ENCODE data around the gene SLC6A19.

The SLC6A19 gene

DNA sequence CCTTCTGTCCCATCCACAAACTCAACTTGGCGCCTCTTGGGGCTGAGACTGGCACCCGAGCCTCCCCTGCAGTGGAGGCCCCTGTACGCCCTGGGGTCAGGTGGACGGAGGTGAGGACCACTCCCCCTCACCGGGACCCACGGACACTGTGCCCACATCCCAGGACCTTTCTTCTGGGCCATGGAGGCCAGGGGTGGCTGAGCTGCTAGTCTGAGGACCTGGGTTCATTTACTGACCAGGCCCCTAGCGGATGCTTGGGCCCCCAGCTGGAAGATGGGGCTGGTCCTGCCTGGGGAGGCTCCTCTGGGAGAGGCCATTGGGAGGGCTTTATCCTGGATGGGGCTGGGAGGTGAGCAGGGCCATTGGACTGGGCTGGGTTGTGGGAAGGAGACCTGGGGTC, 16.9 kb upstream of the SLC6A19 start:
- TF ChIP-seq, protein P1, sequence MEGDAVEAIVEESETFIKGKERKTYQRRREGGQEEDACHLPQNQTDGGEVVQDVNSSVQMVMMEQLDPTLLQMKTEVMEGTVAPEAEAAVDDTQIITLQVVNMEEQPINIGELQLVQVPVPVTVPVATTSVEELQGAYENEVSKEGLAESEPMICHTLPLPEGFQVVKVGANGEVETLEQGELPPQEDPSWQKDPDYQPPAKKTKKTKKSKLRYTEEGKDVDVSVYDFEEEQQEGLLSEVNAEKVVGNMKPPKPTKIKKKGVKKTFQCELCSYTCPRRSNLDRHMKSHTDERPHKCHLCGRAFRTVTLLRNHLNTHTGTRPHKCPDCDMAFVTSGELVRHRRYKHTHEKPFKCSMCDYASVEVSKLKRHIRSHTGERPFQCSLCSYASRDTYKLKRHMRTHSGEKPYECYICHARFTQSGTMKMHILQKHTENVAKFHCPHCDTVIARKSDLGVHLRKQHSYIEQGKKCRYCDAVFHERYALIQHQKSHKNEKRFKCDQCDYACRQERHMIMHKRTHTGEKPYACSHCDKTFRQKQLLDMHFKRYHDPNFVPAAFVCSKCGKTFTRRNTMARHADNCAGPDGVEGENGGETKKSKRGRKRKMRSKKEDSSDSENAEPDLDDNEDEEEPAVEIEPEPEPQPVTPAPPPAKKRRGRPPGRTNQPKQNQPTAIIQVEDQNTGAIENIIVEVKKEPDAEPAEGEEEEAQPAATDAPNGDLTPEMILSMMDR (IDR thresholded peaks at IDR 0.05; ENCODE audit: low read depth, low read length): no peak
- Histone ChIP-seq H3K36me3 (no peaks in the 10 kb centered on the region), H3K4me1 (peaks cover 10% of the 10 kb centered on the region), H3K4me3 (ENCODE audit: low read depth, low read length) (no peak overlapping the region), H3K27me3 (no peaks in the 10 kb centered on the region), H3K9me3 (no peaks in the 10 kb centered on the region)
- DNase-seq: peak; percentile 4

DNA sequence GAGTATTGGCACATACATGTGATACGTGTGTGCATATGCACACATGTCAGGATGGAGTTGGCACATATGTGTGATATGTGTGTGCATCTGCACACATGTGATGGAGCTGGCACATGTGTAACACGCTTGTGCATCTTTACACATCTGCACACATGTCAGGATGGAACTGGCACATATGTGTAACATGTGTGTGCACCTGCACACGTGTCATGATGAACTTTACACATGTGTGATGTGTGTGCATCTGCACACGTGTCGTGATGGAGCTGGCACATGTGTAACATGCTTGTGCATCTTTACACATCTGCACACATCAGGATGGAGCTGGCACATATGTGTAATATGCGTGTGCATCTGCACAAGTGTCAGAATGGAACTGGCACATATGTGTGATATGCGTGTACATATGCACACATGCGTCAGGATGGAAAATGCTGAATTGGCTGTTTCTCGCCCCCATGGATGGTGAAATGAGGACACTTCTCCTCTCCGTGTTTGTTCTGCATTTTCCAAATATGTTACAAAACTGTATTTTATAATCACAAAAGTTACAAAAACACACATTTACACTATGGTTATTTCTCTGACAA, 16.3 kb upstream of the SLC6A19 start:
- H3K27me3 ChIP-seq: no peaks in the 10 kb centered on the region
- no peaks in the 10 kb centered on the region for H3K36me3 ChIP-seq
- no peak for DNase-seq
- peaks cover 10% of the 10 kb centered on the region for H3K4me1 ChIP-seq
- H3K4me3 ChIP-seq (ENCODE audit: low read depth, low read length): no peak overlapping the region
- TF ChIP-seq, protein P1 (IDR thresholded peaks at IDR 0.05; ENCODE audit: low read depth, low read length): no peak
- no peaks in the 10 kb centered on the region for H3K9me3 ChIP-seq

DNA sequence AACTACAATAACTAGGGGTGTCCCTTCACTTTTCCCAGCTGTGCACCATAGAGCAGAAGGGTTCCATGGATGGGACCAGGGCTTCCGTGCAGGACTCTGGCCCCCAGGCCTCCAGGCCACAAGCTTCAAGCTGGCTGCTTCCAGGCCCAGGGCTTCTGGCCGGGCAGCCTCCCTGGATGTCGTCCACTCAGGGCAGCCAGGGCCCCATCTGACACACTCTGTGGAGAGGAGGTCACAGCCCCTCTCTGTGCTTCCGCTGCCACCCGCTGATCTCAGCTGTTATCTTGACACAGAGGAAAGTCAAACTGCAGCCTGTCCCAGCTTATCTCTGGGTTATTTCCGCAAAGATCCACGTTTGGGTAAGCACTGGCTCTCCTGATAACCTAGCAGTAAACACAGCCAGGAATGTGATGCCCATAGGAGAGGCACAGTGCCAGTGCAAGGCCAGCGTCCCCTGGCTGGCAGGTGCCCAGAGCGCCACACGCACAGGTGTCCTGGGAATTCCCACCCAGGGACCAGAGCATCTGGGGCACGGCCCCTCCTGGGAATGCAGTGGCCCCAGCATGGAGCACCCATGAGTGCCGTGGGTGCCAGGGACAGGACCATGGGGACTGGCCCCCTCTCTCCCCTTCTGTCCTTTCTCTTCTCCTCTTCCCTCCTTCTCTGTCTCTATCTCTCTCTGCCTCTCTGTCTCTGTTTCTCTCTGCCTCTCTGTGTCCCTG, 15.6 kb upstream of the SLC6A19 start:
- TF ChIP-seq, protein P1 (IDR thresholded peaks at IDR 0.05; ENCODE audit: low read depth, low read length): no peak
- Histone ChIP-seq H3K9me3 (no peaks in the 10 kb centered on the region), H3K27me3 (no peaks in the 10 kb centered on the region), H3K4me1 (peaks cover 10% of the 10 kb centered on the region), H3K4me3 (ENCODE audit: low read depth, low read length) (no peak overlapping the region), H3K36me3 (no peaks in the 10 kb centered on the region)
- peak; percentile 60 for DNase-seq

DNA sequence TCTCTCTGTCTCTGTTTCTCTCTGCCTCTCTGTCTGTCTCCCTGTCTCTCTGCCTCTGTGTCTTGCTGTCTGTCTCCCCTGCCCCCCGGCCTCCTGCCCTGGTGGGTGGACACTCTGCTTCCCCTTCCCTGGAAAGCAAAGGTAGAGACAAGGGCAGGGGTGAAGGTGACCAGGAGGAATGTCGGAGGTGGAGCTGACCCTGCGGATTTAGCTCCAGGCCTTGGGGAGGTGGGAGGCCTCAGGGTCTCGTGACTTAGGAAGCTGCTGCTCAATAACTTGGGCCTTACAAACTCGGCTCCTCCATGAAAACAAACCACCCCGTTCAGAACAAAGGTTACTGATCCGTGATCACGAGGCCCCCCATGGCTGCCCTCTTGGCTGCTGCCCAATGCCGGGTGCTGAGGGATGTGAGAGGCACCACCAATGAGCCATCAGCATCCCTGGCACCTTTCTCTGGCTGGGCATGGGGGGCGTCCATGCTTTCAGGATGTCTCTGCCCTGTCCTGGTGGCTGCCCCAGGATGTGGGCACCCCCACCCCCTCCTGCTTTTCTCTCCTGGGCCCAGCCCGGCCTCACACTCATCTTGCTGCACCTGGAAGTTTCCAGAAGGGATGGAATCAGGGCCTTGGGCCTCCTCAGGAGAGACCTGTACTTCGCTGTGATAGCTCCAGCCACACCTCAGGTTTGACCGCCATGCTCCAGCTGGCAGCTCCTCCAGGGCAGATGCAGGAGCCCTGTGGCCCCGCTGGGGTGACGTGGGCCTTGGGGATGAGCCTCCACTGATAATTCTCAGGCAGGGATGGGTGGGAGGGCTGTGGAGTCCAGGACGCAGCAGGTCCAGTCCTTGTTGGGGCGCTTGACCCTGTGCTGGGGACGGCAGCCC, 14.8 kb upstream of the SLC6A19 start:
- H3K9me3 ChIP-seq: no peaks in the 10 kb centered on the region
- H3K4me3 ChIP-seq (ENCODE audit: low read depth, low read length): no peak overlapping the region
- no peaks in the 10 kb centered on the region for H3K27me3 ChIP-seq
- TF ChIP-seq, protein P1 (IDR thresholded peaks at IDR 0.05; ENCODE audit: low read depth, low read length): no peak
- peaks cover 10% of the 10 kb centered on the region for H3K4me1 ChIP-seq
- DNase-seq: peak; percentile 3
- H3K36me3 ChIP-seq: no peaks in the 10 kb centered on the region

DNA sequence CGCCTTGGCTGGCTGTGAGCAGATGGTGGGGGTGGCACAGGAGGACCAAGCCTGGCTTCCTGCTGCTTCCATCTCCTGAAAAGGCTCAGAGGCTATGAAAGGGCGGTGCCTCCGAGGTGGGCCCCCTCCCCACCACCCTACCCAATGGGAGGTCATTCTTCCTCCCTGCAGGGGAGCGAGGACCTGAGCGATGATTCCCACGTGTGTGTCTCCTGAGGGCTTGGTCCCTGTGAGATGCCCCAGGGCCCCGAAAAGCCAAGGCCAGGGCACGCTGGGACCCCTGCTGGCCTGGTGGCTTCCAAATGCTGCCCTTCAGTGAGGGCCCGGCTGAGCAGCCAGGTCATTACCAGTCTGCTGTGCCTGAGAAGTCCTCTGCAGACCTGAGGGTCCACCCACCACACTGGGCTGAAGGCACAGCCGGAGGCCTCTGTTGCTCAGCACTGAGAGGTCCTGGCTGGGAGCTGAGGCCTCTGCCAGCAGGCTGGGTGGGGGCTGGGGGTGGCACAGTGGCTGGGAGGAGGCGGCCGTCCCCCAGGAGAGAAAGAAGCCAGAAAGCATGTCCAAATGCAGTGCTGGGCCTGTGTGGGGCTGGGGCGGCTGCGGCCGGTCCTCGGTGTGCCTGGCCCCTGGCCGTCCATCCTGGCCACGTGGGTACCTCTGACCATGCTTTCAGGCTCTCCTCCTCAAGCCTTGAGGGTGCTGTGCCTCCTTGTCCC, 14.0 kb upstream of the SLC6A19 start:
- peaks cover 10% of the 10 kb centered on the region for H3K4me1 ChIP-seq
- no peak for DNase-seq
- no peaks in the 10 kb centered on the region for H3K36me3 ChIP-seq
- no peaks in the 10 kb centered on the region for H3K9me3 ChIP-seq
- TF ChIP-seq, protein P1 (IDR thresholded peaks at IDR 0.05; ENCODE audit: low read depth, low read length): no peak
- H3K27me3 ChIP-seq: no peaks in the 10 kb centered on the region
- H3K4me3 ChIP-seq (ENCODE audit: low read depth, low read length): no peak overlapping the region
